ENCODE data around the gene TMEM72. TPM values are rescaled to one million over a fixed set of nuclear protein-coding genes. Genes with fewer than 3 reads are reported as not detected.

The TMEM72 gene
- total RNA-seq, 1 experiment from 2014 or later: not detected

- H3F3A ChIP-seq (ENCODE audit: insufficient read depth, low read depth): no peaks in the 10 kb centered on the region
- H4K20me1 ChIP-seq (ENCODE audit: insufficient read depth): no peaks in the 10 kb centered on the region
- POLR2A ChIA-PET (ENCODE audit: unreplicated experiment): no interaction called here
- TF ChIP-seq CTCF (conservative IDR thresholded peaks at IDR 0.05) (no peak), EZH2 (IDR thresholded peaks at IDR 0.05; ENCODE audit: low read depth) (no peak)
- no peak overlapping the region for H3K4me2 ChIP-seq
- no peak overlapping the region for H3K27ac ChIP-seq
- CTCF ChIA-PET: no interaction called here
- intact Hi-C loops (cut with micrococcal nuclease; ENCODE audit: unreplicated experiment): no loop called here
- no peak overlapping the region for H2AFZ ChIP-seq
- no peaks in the 10 kb centered on the region for H3K9me2 ChIP-seq (ENCODE audit: insufficient read depth)
- H3K79me2 ChIP-seq (ENCODE audit: low read depth): no peaks in the 10 kb centered on the region
- H3K36me3 ChIP-seq (ENCODE audit: low read depth): no peaks in the 10 kb centered on the region
- H3K4me3 ChIP-seq: no peak overlapping the region
- H3K27me3 ChIP-seq (ENCODE audit: insufficient read depth, low read depth): peaks cover 10% of the 10 kb centered on the region
- no TSS peak for BruUV-seq (replicated peaks)
- H3K4me1 ChIP-seq (replicated peaks; ENCODE audit: insufficient read depth): no peaks in the 10 kb centered on the region
- no peaks in the 10 kb centered on the region for H3K9me3 ChIP-seq (ENCODE audit: insufficient read depth, low read depth)
- DNase-seq: no peak
Measured at GRCh38 chr10:44888886-44889285, 22.3 kb upstream of the TMEM72 start.

- Histone ChIP-seq H3F3A (ENCODE audit: insufficient read depth, low read depth) (no peaks in the 10 kb centered on the region), H3K27me3 (ENCODE audit: insufficient read depth, low read depth) (peaks cover 10% of the 10 kb centered on the region), H3K9me3 (ENCODE audit: insufficient read depth, low read depth) (no peaks in the 10 kb centered on the region), H3K4me2 (no peak overlapping the region), H3K9me2 (ENCODE audit: insufficient read depth) (no peaks in the 10 kb centered on the region), H3K4me1 (replicated peaks; ENCODE audit: insufficient read depth) (no peaks in the 10 kb centered on the region), H3K27ac (no peak overlapping the region), H4K20me1 (ENCODE audit: insufficient read depth) (no peaks in the 10 kb centered on the region), H3K79me2 (ENCODE audit: low read depth) (no peaks in the 10 kb centered on the region), H2AFZ (no peak overlapping the region), H3K4me3 (no peak overlapping the region), H3K36me3 (ENCODE audit: low read depth) (no peaks in the 10 kb centered on the region)
- BruUV-seq (replicated peaks): no TSS peak
- DNase-seq: peak in 1 of 2 experiments; percentile 28
- intact Hi-C loops (cut with micrococcal nuclease; ENCODE audit: unreplicated experiment): no loop called here
- TF ChIP-seq EZH2 (IDR thresholded peaks at IDR 0.05; ENCODE audit: low read depth) (no peak), CTCF (conservative IDR thresholded peaks at IDR 0.05) (no peak)
- POLR2A ChIA-PET (ENCODE audit: unreplicated experiment): no interaction called here
- CTCF ChIA-PET: no interaction called here
Measured at GRCh38 chr10:44889834-44890233, 21.3 kb upstream of the TMEM72 start.

- H3K79me2 ChIP-seq (ENCODE audit: low read depth): no peaks in the 10 kb centered on the region
- no TSS peak for BruUV-seq (replicated peaks)
- H3K4me1 ChIP-seq (replicated peaks; ENCODE audit: insufficient read depth): no peaks in the 10 kb centered on the region
- no peaks in the 10 kb centered on the region for H4K20me1 ChIP-seq (ENCODE audit: insufficient read depth)
- no peaks in the 10 kb centered on the region for H3F3A ChIP-seq (ENCODE audit: insufficient read depth, low read depth)
- H3K9me3 ChIP-seq (ENCODE audit: insufficient read depth, low read depth): no peaks in the 10 kb centered on the region
- H3K4me2 ChIP-seq: no peak overlapping the region
- H3K4me3 ChIP-seq: no peak overlapping the region
- ChIA-PET CTCF (no interaction called here), POLR2A (ENCODE audit: unreplicated experiment) (no interaction called here)
- H3K9me2 ChIP-seq (ENCODE audit: insufficient read depth): no peaks in the 10 kb centered on the region
- peak in 1 of 2 experiments; percentile 3 for DNase-seq
- H3K27me3 ChIP-seq (ENCODE audit: insufficient read depth, low read depth): peaks cover 10% of the 10 kb centered on the region
- H2AFZ ChIP-seq: no peak overlapping the region
- intact Hi-C loops (cut with micrococcal nuclease; ENCODE audit: unreplicated experiment): no loop called here
- no peak for TF ChIP-seq CTCF (conservative IDR thresholded peaks at IDR 0.05)
- no peak for TF ChIP-seq EZH2 (IDR thresholded peaks at IDR 0.05; ENCODE audit: low read depth)
- no peaks in the 10 kb centered on the region for H3K36me3 ChIP-seq (ENCODE audit: low read depth)
- H3K27ac ChIP-seq: no peak overlapping the region
Measured at GRCh38 chr10:44890696-44891563, 20.2 kb upstream of the TMEM72 start.
